GM12878 (cell line): ENCODE data around the gene ALOXE3. TPM values are rescaled to one million over a fixed set of nuclear protein-coding genes. Genes with fewer than 3 reads are reported as not detected.
A peak's percentile ranks its signal among the peaks of the same experiment; 100 is the strongest.

Source experiments
- GATAD2B ChIP-seq: fragments of 450-650 bp; conservative IDR thresholded peaks from 2 replicates; pipeline ENCODE4 v1.6.1; 2017; ENCODE audit warnings: low read depth, mild to moderate bottlenecking, moderate library complexity
- NRF1 ChIP-seq: conservative IDR thresholded peaks from 2 replicates; pipeline ENCODE4 v1.6.1; 2011; ENCODE audit warnings: mild to moderate bottlenecking, low read depth, low read length, improper control_type of control experiment
- POLR2AphosphoS5 ChIP-seq: IDR thresholded peaks from 2 replicates; pipeline ENCODE4 v1.6.1; 2011; ENCODE audit warnings: mild to moderate bottlenecking, low read length, inconsistent platforms
- polyA plus RNA-seq, 11 experiments: library from polyadenylated mRNA; depleted of rRNA in 4 of 11; unstranded in 6 of 11; stranded (reverse) in 5 of 11; fragments of >200 nt; fragmentation: Nextera tagmentation in 4 of 11; fragmentation: Illumina TruSeq in 1 of 11; extraction: Ambion mirVana in 4 of 11; extraction: Trizol in 1 of 11; gene quantifications; 1 replicate in 1 of 11; 2 replicates in 10 of 11; pipeline versions ENCODE4 v1.2.1 to v1.2.3, GENCODE V29; 2011 to 2016; ENCODE audit warnings: inconsistent platforms in 2 of 11, missing spikeins in 2 of 11, low read depth in 1 of 11
- total RNA-seq, 4 experiments: library from RNA; depleted of rRNA in 3 of 4; stranded (reverse); fragments of >200 nt in 3 of 4; fragmentation: Illumina TruSeq in 1 of 4; extraction: Trizol in 1 of 4; gene quantifications; 2 replicates each; pipeline versions ENCODE4 v1.2.1 to v1.2.3, GENCODE V29; 2013 to 2021
- TF ChIP-seq, protein P1 (sequence below): fragments of 450-650 bp; IDR thresholded peaks from 2 replicates; pipeline ENCODE4 v1.6.1; 2017; ENCODE audit warnings: mild to moderate bottlenecking, moderate library complexity

ALOXE3 gene
- total and polyA plus RNA-seq, 10 of the 15 experiments (the other 5 are each of a cell fraction or from before 2014, with no cell fraction given): 0.04 TPM; not detected in 9

DNA sequence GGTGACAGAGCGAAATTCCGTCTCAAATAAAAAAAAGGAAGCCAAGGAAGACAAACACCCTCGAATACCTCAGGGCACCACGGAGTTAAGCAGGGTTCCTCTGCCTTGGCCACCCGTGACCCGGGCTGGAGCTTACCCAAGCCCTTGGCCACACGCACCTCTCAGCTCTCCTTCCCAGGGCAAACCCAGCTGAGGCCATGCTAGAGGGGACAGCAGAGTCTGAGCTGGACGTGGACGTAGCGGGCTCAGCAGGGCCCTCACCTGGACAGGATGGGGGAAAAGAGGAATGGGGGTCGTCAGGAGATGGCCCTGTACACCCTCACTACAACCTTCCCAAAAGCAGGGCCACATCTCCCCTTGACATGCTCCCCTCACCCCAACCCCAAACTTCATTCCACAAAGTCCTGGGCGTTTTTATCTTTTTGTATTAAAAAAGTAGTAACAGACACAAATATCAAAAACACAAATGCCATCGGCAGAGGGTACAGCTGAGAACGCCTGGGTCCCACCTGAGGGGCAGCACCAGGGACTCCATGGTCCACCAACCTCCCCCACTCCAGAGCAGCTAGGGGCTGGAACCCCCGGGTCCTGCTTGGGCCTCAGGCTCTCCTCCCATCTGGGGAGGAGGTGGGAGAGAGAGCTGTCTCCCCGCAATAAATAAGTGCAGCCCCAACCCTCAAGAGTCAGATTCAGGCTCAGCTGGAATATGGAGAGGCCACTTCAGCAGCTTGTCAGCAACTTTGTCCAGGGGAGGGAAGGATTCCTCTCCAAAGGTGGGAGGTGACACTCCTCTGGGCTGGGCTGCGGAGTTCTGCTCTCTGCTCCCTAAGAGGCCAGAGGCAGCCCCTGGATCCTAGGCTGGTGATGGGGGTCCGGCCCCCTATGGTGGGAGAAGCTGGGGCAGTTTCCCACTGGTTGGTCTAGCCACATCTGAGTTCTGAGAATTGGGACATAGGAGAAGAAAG, 22.0 kb upstream of the ALOXE3 start (continued):
- TF ChIP-seq, protein P1, sequence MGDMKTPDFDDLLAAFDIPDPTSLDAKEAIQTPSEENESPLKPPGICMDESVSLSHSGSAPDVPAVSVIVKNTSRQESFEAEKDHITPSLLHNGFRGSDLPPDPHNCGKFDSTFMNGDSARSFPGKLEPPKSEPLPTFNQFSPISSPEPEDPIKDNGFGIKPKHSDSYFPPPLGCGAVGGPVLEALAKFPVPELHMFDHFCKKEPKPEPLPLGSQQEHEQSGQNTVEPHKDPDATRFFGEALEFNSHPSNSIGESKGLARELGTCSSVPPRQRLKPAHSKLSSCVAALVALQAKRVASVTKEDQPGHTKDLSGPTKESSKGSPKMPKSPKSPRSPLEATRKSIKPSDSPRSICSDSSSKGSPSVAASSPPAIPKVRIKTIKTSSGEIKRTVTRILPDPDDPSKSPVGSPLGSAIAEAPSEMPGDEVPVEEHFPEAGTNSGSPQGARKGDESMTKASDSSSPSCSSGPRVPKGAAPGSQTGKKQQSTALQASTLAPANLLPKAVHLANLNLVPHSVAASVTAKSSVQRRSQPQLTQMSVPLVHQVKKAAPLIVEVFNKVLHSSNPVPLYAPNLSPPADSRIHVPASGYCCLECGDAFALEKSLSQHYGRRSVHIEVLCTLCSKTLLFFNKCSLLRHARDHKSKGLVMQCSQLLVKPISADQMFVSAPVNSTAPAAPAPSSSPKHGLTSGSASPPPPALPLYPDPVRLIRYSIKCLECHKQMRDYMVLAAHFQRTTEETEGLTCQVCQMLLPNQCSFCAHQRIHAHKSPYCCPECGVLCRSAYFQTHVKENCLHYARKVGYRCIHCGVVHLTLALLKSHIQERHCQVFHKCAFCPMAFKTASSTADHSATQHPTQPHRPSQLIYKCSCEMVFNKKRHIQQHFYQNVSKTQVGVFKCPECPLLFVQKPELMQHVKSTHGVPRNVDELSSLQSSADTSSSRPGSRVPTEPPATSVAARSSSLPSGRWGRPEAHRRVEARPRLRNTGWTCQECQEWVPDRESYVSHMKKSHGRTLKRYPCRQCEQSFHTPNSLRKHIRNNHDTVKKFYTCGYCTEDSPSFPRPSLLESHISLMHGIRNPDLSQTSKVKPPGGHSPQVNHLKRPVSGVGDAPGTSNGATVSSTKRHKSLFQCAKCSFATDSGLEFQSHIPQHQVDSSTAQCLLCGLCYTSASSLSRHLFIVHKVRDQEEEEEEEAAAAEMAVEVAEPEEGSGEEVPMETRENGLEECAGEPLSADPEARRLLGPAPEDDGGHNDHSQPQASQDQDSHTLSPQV: no peak
- TF ChIP-seq POLR2AphosphoS5 (peak; percentile 52), GATAD2B (no peak), NRF1 (no peak)
